SK-N-SH (cell line): Measurements from ENCODE around the gene ZNRF4. TPM values are rescaled to one million over a fixed set of nuclear protein-coding genes. Genes with fewer than 3 reads are reported as not detected.
A peak's percentile ranks its signal among the peaks of the same experiment; 100 is the strongest.

Experiments
- CTCF ChIA-PET: fragments of 300-600, 350-600 bp; formaldehyde crosslinking; extraction: SDS; loops from one replicate; lab custom pipeline; 2021; lab: Yijun Ruan, JAX
- POLR2A ChIA-PET: fragments of 350-600 bp; sonication (Branson Sonifier 250); formaldehyde crosslinking; extraction: SDS; loops from one replicate; lab custom pipeline; 2020; ENCODE audit warnings: antibody characterized with exemption, inconsistent platforms; lab: Yijun Ruan, JAX
- DNase-seq: peaks from one replicate; pipeline ENCODE4 v3.0.0; 2012
- H2AFZ ChIP-seq: fragments of 200-600 bp; sonication (generic); 2 replicates; pipeline ENCODE4 v1.8.1; 2016; ENCODE audit warnings: antibody characterized with exemption, mild to moderate bottlenecking, low read depth
- H3F3A ChIP-seq: fragments of 200-600 bp; sonication (generic); replicated peaks from 2 replicates; pipeline ENCODE3; 2016; ENCODE audit warnings: antibody characterized with exemption, mild to moderate bottlenecking; ENCODE audit not compliant: insufficient read depth
- H3K27ac ChIP-seq, 2 experiments: fragments of 200-500 bp in 1 of 2; fragments of 200-600 bp in 1 of 2; sonication (Bioruptor generic) in 1 of 2; sonication (generic), shearing (Covaris generic) in 1 of 2; 2 replicates each; pipeline versions ENCODE4 v1.5.1 to v1.6.1; 2014 to 2016; ENCODE audit warnings: low read depth in 2 of 2, inconsistent platforms in 1 of 2, low read length in 1 of 2, mild to moderate bottlenecking in 1 of 2, mixed read lengths in 1 of 2
- H3K27me3 ChIP-seq: fragments of 200-600 bp; sonication (generic), shearing (Covaris generic); 2 replicates; pipeline ENCODE4 v1.6.1; 2016; ENCODE audit warnings: mixed run types; ENCODE audit not compliant: insufficient read depth
- H3K36me3 ChIP-seq, 2 experiments: fragments of 200-500 bp in 1 of 2; fragments of 200-600 bp in 1 of 2; sonication (Bioruptor generic) in 1 of 2; sonication (generic) in 1 of 2; replicated peaks in 1 of 2; 2 replicates each; pipeline versions ENCODE3 to v1.5.1; 2014 to 2016; ENCODE audit warnings: low read length in 1 of 2, mild to moderate bottlenecking in 1 of 2; ENCODE audit not compliant: insufficient read depth in 2 of 2, control insufficient read depth in 1 of 2
- H3K4me1 ChIP-seq, 2 experiments: fragments of 200-500 bp in 1 of 2; fragments of 200-600 bp in 1 of 2; sonication (Bioruptor generic) in 1 of 2; sonication (generic), shearing (Covaris generic) in 1 of 2; 2 replicates each; pipeline versions ENCODE4 v1.5.1 to v1.6.1; 2014 to 2016; ENCODE audit warnings: low read depth in 1 of 2, low read length in 1 of 2, mixed run types in 1 of 2; ENCODE audit not compliant: insufficient read depth in 2 of 2, control insufficient read depth in 1 of 2
- H3K4me2 ChIP-seq: fragments of 200-600 bp; sonication (generic), shearing (Covaris generic); 2 replicates; pipeline ENCODE4 v1.6.1; 2017; ENCODE audit warnings: mixed run types
- H3K4me3 ChIP-seq, 2 experiments: fragments of 200-500 bp in 1 of 2; fragments of 200-600 bp in 1 of 2; sonication (Bioruptor generic) in 1 of 2; sonication (generic), shearing (Covaris generic) in 1 of 2; 2 replicates each; pipeline versions ENCODE4 v1.5.1 to v1.8.1; 2014 to 2016; ENCODE audit warnings: low read depth in 2 of 2, inconsistent platforms in 1 of 2, low read length in 1 of 2, mild to moderate bottlenecking in 1 of 2, mixed read lengths in 1 of 2, moderate library complexity in 1 of 2
- H3K79me2 ChIP-seq: fragments of 200-600 bp; sonication (generic); 2 replicates; pipeline ENCODE4 v1.8.1; 2017; ENCODE audit warnings: mild to moderate bottlenecking; ENCODE audit not compliant: insufficient read depth
- H3K9ac ChIP-seq: fragments of 200-600 bp; sonication (generic); 2 replicates; pipeline ENCODE4 v1.6.1; 2017; ENCODE audit warnings: mixed run types
- H3K9me2 ChIP-seq: fragments of 200-600 bp; sonication (generic); 2 replicates; pipeline ENCODE4 v1.6.1; 2017; ENCODE audit warnings: mixed run types
- H3K9me3 ChIP-seq: fragments of 200-600 bp; sonication (generic); 2 replicates; pipeline ENCODE4 v1.6.1; 2017; ENCODE audit warnings: mixed run types, mild to moderate bottlenecking, moderate library complexity
- H4K20me1 ChIP-seq: fragments of 200-600 bp; sonication (generic); 2 replicates; pipeline ENCODE4 v1.6.1; 2017; ENCODE audit warnings: mild to moderate bottlenecking, mixed run types; ENCODE audit not compliant: insufficient read depth
- CHD2 ChIP-seq: fragments of 150-350 bp; IDR thresholded peaks from 2 replicates; pipeline ENCODE4 v1.6.1; 2018; ENCODE audit warnings: low read length; ENCODE audit not compliant: partially characterized antibody
- CTCF ChIP-seq: fragments of 200-600 bp; sonication (generic); IDR thresholded peaks from 2 replicates; pipeline ENCODE4 v1.6.1; 2017; ENCODE audit warnings: antibody characterized with exemption, mild to moderate bottlenecking, moderate library complexity
- ELF1 ChIP-seq: IDR thresholded peaks from 2 replicates; pipeline ENCODE4 v1.4.0; 2012
- EP300 ChIP-seq, 2 experiments: IDR thresholded peaks; 2 replicates each; pipeline versions ENCODE4 v1.4.0 to v1.6.1; 2012; ENCODE audit warnings: borderline replicate concordance in 1 of 2, low read depth in 1 of 2, low read length in 1 of 2
- EZH2phosphoT487 ChIP-seq: fragments of 200-600 bp; sonication (generic); IDR thresholded peaks from 2 replicates; pipeline ENCODE4 v1.6.1; 2017; ENCODE audit warnings: low read depth, mixed run types, mild to moderate bottlenecking, antibody characterized with exemption, moderate library complexity, borderline replicate concordance
- FOSL2 ChIP-seq: IDR thresholded peaks from 2 replicates; pipeline ENCODE4 v1.4.0; 2012; ENCODE audit warnings: low read depth, mild to moderate bottlenecking, moderate library complexity, borderline replicate concordance
- FOXJ3 ChIP-seq: sonication (generic); formaldehyde crosslinking; IDR thresholded peaks from 2 replicates; pipeline ENCODE4 v1.5.1; 2020; ENCODE audit warnings: mild to moderate bottlenecking, missing genetic modification reagents
- FOXM1 ChIP-seq: IDR thresholded peaks from 2 replicates; pipeline ENCODE4 v1.4.0; 2012; ENCODE audit warnings: low read depth, mild to moderate bottlenecking
- GABPA ChIP-seq: IDR thresholded peaks from 2 replicates; pipeline ENCODE4 v1.4.0; 2012; ENCODE audit warnings: low read depth, mild to moderate bottlenecking
- GATA2 ChIP-seq: sonication (generic); formaldehyde crosslinking; IDR thresholded peaks from 2 replicates; pipeline ENCODE4 v1.5.0; 2020; ENCODE audit warnings: mild to moderate bottlenecking, missing genetic modification reagents
- MEF2A ChIP-seq: IDR thresholded peaks from 2 replicates; pipeline ENCODE4 v1.4.0; 2012; ENCODE audit warnings: low read depth, borderline replicate concordance
- MXI1 ChIP-seq: IDR thresholded peaks from 2 replicates; pipeline ENCODE4 v1.6.1; 2012; ENCODE audit warnings: mild to moderate bottlenecking, low read depth, low read length, improper control_type of control experiment
- NFIC ChIP-seq: IDR thresholded peaks from 2 replicates; pipeline ENCODE4 v1.4.0; 2012; ENCODE audit warnings: borderline replicate concordance
- POLR2AphosphoS5 ChIP-seq: IDR thresholded peaks from 2 replicates; pipeline ENCODE4 v1.6.1; 2012; ENCODE audit warnings: low read depth, low read length
- RAD21 ChIP-seq: IDR thresholded peaks from 2 replicates; pipeline ENCODE4 v1.6.1; 2012; ENCODE audit warnings: mild to moderate bottlenecking, low read length
- RCOR1 ChIP-seq: fragments of 150-350 bp; IDR thresholded peaks from 2 replicates; pipeline ENCODE4 v1.6.1; 2017; ENCODE audit warnings: antibody characterized with exemption, low read length
- SIN3A ChIP-seq: IDR thresholded peaks from 2 replicates; pipeline ENCODE4 v1.6.1; 2012; ENCODE audit warnings: low read depth, mild to moderate bottlenecking, low read length, moderate library complexity, borderline replicate concordance
- TAF1 ChIP-seq: IDR thresholded peaks from 2 replicates; pipeline ENCODE4 v1.6.1; 2012; ENCODE audit warnings: low read depth, mild to moderate bottlenecking, low read length, moderate library complexity, borderline replicate concordance
- TEAD4 ChIP-seq: IDR thresholded peaks from 2 replicates; pipeline ENCODE4 v1.4.0; 2012; ENCODE audit warnings: mild to moderate bottlenecking, borderline replicate concordance; ENCODE audit not compliant: insufficient read depth
- YY1 ChIP-seq: IDR thresholded peaks from 2 replicates; pipeline ENCODE4 v1.4.0; 2012; ENCODE audit warnings: low read depth, mild to moderate bottlenecking
- WGBS: methylation state at CpG from one replicate; pipeline ENCODE4 v1.1.6; 2017; ENCODE audit warnings: low lambda C conversion rate; 5-methylcytosine and 5-hydroxymethylcytosine counted together
- polyA plus RNA-seq, 3 experiments: library from polyadenylated mRNA; depleted of rRNA; stranded (reverse); fragments of >200 nt; gene quantifications; 2 replicates each; pipeline ENCODE4 v1.2.3, GENCODE V29; 2012
- TF ChIP-seq, protein P1 (sequence below): IDR thresholded peaks from 2 replicates; pipeline ENCODE4 v1.4.0; 2012; ENCODE audit warnings: low read depth, borderline replicate concordance

Gene ZNRF4
- polyA plus RNA-seq, 1 of the 3 experiments (the other 2 are of a cell fraction) = not detected

DNA sequence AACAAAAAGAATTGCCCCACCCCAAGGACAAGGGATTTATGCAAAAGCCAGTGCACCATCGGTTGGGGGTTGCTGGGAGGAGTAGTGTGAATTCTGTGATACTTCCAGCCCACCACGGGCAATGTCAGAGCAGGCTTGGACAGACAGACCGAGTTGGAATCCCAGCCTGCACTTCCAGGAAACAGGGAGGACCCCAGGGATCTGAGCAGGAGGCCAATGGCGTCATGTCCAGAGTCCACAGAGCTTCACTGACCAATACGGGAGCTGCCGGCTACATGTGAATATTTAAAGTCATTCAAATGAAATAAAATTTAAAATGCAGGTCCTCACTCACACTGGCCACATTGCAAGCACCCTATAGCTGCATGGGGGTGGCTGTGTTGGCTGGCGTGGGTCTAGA, 10.9 kb downstream of the ZNRF4 start:
- H3K9me3 ChIP-seq = no peaks in the 10 kb centered on the region
- H3K4me1 ChIP-seq = peaks cover 0 to 10% of the 10 kb centered on the region in 2 experiments; a peak in 1 of 4 replicates
- H4K20me1 ChIP-seq = no peaks in the 10 kb centered on the region
- H3K4me3 ChIP-seq = no peak overlapping the region
- no peaks in the 10 kb centered on the region for H3F3A ChIP-seq
- H3K9me2 ChIP-seq = no peaks in the 10 kb centered on the region
- H2AFZ ChIP-seq = no peak overlapping the region
- CTCF ChIA-PET = interaction anchor here (1.3 kb wide), 1 partner anchor 23 kb away, joined by 5 read pairs; no protein-coding TSS in a partner anchor
- H3K79me2 ChIP-seq = no peaks in the 10 kb centered on the region
- no peak for DNase-seq
- no peak overlapping the region for H3K4me2 ChIP-seq
- H3K27me3 ChIP-seq = no peaks in the 10 kb centered on the region
- H3K27ac ChIP-seq = no peak overlapping the region
- TF ChIP-seq SIN3A = no peak
- no peak for TF ChIP-seq TEAD4
- no peak for TF ChIP-seq GABPA
- no peak for TF ChIP-seq RCOR1
- TF ChIP-seq TAF1 = no peak
- TF ChIP-seq MXI1 = no peak
- TF ChIP-seq CTCF = no peak
- TF ChIP-seq EZH2phosphoT487 = no peak
- TF ChIP-seq POLR2AphosphoS5 = no peak
- TF ChIP-seq MEF2A = no peak
- no peak for TF ChIP-seq RAD21
- no peak for TF ChIP-seq FOXM1
- no peak for TF ChIP-seq FOSL2
- TF ChIP-seq, all 33 proteins: peak for 0
- 62% methylated on average over 7 of the region's 7 CpGs for WGBS
- POLR2A ChIA-PET = interaction anchor here (1.2 kb wide), 1 partner anchor 30 kb away, joined by 4 read pairs; no protein-coding TSS in a partner anchor
- H3K36me3 ChIP-seq = no peaks in the 10 kb centered on the region
- H3K9ac ChIP-seq = no peak overlapping the region

GRCh38 chr19:5466814-5467291, 11.6 kb downstream of the ZNRF4 start:
- H3K9me2 ChIP-seq = no peaks in the 10 kb centered on the region
- H3K9ac ChIP-seq = no peak overlapping the region
- WGBS = 5% methylated on average over 7 of the region's 12 CpGs
- peaks cover 0 to 10% of the 10 kb centered on the region in 2 experiments; a peak in 1 of 4 replicates for H3K4me1 ChIP-seq
- H3K4me3 ChIP-seq = no peak overlapping the region
- H3K4me2 ChIP-seq = no peak overlapping the region
- POLR2A ChIA-PET = interaction anchor here (0.6 to 1.2 kb wide), 2 partner anchors 27 to 30 kb away, joined by 3 to 4 read pairs; no protein-coding TSS in a partner anchor
- TF ChIP-seq NFIC (peak; percentile 25; the same call in 1 of the 2 replicates), FOXJ3 (peak; percentile 58; the same call in 1 of the 2 replicates), YY1 (no peak), CHD2 (no peak), ELF1 (no peak), TEAD4 (no peak), GATA2 (peak; percentile 28; the same call in 1 of the 2 replicates), MXI1 (peak; percentile 62; the same call in 1 of the 2 replicates), EP300 (IDR thresholded peaks at IDR 0.05; ENCODE audit: borderline replicate concordance in 1 of 2, low read depth in 1 of 2, low read length in 1 of 2) (0 out of 4 replicates have a peak, but pooled peaks of 1 of the 2 experiments have one; percentile 31), RCOR1 (peak; percentile 78), RAD21 (peak; percentile 19; the same call in 1 of the 2 replicates)
- TF ChIP-seq, protein P1, sequence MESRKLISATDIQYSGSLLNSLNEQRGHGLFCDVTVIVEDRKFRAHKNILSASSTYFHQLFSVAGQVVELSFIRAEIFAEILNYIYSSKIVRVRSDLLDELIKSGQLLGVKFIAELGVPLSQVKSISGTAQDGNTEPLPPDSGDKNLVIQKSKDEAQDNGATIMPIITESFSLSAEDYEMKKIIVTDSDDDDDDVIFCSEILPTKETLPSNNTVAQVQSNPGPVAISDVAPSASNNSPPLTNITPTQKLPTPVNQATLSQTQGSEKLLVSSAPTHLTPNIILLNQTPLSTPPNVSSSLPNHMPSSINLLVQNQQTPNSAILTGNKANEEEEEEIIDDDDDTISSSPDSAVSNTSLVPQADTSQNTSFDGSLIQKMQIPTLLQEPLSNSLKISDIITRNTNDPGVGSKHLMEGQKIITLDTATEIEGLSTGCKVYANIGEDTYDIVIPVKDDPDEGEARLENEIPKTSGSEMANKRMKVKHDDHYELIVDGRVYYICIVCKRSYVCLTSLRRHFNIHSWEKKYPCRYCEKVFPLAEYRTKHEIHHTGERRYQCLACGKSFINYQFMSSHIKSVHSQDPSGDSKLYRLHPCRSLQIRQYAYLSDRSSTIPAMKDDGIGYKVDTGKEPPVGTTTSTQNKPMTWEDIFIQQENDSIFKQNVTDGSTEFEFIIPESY = no peak
- H3K27me3 ChIP-seq = no peaks in the 10 kb centered on the region
- H3K79me2 ChIP-seq = no peaks in the 10 kb centered on the region
- H3K9me3 ChIP-seq = no peaks in the 10 kb centered on the region
- no peaks in the 10 kb centered on the region for H3K36me3 ChIP-seq
- peak; percentile 89 for DNase-seq
- no peak overlapping the region; a peak in 1 of 4 replicates for H3K27ac ChIP-seq
- no peaks in the 10 kb centered on the region for H4K20me1 ChIP-seq
- no peaks in the 10 kb centered on the region for H3F3A ChIP-seq
- no peak overlapping the region for H2AFZ ChIP-seq
- CTCF ChIA-PET = interaction anchor here (0.6 to 3.1 kb wide), 5 partner anchors 12 to 130 kb away, joined by 3 to 11 read pairs (median 3); no protein-coding TSS in a partner anchor
